Measurements from ENCODE around the gene UIMC1.

The UIMC1 gene

GRCh38 chr5:176856746-176857145 is 149.8 kb downstream of the UIMC1 start:
- Histone ChIP-seq H3K27ac (ENCODE audit: low read depth, low read length) (no peak overlapping the region), H3K4me3 (ENCODE audit: low read depth, low read length) (no peak overlapping the region), H3K36me3 (ENCODE audit: control insufficient read depth, insufficient read depth, low read length) (no peaks in the 10 kb centered on the region), H3K9ac (ENCODE audit: low read depth, low read length) (no peak overlapping the region), H3K27me3 (ENCODE audit: control insufficient read depth, insufficient read depth, low read length) (no peaks in the 10 kb centered on the region), H3K4me1 (ENCODE audit: control insufficient read depth, insufficient read depth, low read length) (no peaks in the 10 kb centered on the region), H3K9me3 (ENCODE audit: control insufficient read depth, insufficient read depth, low read length) (no peaks in the 10 kb centered on the region)

GRCh38 chr5:176855598-176855997 is 151.0 kb downstream of the UIMC1 start:
- Histone ChIP-seq H3K27me3 (ENCODE audit: control insufficient read depth, insufficient read depth, low read length) (no peaks in the 10 kb centered on the region), H3K4me3 (ENCODE audit: low read depth, low read length) (no peak overlapping the region), H3K27ac (ENCODE audit: low read depth, low read length) (no peak overlapping the region), H3K9ac (ENCODE audit: low read depth, low read length) (no peak overlapping the region), H3K4me1 (ENCODE audit: control insufficient read depth, insufficient read depth, low read length) (no peaks in the 10 kb centered on the region), H3K36me3 (ENCODE audit: control insufficient read depth, insufficient read depth, low read length) (no peaks in the 10 kb centered on the region), H3K9me3 (ENCODE audit: control insufficient read depth, insufficient read depth, low read length) (no peaks in the 10 kb centered on the region)
